GOT3 (cell line): ENCODE measurements around the gene TLCD3B.
"Not testable (repeated sequence)": the region's sequence is repeated elsewhere in the genome, so short reads cannot be mapped to it uniquely, and the experiment has no call there.

ENCODE experiments used
- DNase-seq: peaks from one replicate; lab custom pipeline; 2025; ENCODE audit warnings: mixed read lengths; lab: John Stamatoyannopoulos, UW

The TLCD3B gene

DNA sequence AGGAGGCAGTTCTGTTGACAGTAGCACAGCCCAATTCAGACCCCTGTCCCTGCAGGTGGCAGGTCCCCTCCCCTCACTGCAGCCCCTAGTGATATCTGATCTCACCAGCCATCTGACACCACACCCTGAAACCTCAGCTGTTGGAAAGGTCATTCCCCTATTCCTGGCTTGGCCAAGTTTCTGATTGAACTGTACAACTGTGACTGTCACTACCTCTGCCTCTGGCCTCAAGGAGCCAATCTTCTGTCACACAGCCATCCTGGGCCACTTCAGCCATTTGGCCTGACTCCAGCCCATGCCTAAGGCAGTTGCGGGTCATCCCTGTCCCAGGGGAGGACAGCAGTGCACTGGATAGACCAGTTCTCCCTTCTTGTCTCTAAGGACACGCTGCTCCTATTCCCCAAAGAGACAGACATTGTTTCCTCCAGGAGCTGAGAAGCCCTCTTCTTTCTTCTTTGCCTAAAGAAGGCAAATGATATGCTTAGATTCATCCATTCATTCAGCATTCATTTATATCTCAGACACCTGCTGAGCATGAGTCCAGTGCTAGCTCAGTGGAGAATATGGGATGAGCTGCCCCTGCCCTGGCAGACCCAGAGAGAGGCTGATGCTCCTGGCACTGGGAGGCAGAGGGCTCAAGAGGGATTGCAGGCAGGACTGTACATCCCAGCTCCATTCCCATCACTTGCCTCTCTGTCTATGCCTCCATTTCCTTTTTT lies 29.9 kb upstream of the TLCD3B start:
- DNase-seq = no peak

DNA sequence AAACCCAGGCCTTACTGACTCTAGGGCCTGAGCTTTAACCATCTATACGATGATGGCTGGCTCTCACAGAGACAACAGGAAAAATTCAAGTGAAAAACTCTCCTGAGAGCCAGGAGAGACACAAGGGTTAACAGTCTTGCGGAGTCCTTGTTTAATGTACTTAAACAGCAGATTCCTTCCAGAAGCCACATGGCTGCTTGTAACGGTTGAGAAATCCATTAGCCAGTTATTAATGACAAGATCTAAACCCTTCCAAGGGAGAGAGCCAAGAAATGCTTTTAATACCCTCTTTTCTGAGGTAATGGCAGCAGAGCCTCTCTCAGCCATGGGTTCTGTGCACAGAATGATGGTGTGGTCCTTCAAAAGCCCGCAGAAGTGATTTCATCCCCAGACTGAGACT lies 29.3 kb upstream of the TLCD3B start:
- DNase-seq = no peak

DNA sequence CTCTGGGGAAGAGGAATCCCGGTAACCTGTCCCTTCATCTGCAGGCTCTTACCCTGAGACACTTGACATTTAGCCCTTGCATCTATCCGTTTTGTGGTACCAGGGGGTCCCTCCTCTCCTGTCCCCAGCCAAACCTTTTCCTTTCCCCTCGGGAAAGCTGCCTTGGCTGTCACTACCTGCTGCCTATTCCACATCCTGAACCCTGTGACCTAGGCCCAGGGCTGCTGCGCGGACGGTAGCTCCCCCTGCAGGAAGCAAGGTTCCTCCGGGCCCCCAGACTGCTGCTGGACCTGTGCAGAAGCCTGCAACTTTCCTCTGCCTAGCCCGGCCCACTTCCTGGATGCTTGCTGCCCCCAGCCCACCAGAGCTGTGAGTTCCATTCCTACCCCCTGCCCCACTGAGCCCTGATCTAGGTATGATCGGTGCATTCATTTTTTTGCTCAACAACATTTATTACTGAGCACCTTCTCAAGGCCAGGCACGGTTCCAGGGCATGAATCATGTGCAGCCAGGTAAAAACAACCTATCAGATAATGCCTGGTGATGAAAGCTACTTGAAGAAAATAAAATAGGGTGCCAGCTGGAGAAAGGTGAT lies 24.0 kb upstream of the TLCD3B start:
- DNase-seq = no peak

DNA sequence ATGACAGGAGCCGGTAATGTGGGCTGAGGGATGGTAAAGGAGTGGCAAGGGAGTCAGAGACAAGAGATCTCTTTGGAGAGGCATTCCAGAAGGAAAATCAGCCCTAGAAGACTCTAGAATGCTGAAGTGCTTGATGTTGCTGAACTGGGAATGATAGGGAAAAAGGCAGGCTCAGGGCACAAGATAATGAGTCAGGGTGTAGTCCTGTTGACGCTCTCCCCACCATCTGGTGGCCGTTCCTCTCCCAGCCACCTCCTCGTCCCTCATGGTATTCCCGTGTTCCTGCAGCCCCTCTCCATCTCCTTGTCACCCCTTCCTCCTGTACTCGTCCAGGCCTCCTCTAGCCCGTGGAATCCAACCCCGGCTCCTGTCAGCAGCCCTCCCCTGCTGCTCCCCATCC lies 23.4 kb upstream of the TLCD3B start:
- DNase-seq = no peak

DNA sequence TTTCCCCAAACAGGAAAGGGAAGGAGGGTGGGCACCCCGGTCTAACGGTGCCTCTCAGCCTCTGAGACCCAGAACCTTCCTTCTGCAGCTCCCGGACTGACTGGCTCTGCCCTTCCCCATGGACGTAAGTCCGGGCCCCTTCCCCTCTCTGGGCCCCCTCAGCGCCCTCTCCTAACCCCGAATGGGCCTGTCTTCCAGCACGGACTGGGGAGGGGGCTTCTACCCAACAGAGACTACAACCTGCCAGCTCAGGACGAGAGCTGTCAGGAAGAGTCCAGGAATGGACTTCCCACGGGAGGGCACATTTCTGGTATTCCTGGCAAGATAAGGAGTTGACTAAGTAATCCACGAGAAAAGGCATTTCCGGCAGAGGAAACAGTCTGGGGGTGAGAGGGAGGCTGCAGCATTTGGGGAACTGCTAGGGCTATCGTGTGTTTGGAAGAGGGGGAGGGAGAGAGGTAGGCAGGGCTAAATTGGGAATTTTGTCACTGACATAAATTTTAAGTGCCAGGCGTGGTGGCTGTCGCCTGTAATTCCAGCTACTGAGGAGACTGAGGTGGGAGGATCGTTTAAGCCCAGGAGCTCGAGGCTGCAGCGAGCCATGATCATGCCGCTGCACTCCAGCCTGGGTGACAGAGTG lies 22.4 kb upstream of the TLCD3B start:
- DNase-seq = no peak

DNA sequence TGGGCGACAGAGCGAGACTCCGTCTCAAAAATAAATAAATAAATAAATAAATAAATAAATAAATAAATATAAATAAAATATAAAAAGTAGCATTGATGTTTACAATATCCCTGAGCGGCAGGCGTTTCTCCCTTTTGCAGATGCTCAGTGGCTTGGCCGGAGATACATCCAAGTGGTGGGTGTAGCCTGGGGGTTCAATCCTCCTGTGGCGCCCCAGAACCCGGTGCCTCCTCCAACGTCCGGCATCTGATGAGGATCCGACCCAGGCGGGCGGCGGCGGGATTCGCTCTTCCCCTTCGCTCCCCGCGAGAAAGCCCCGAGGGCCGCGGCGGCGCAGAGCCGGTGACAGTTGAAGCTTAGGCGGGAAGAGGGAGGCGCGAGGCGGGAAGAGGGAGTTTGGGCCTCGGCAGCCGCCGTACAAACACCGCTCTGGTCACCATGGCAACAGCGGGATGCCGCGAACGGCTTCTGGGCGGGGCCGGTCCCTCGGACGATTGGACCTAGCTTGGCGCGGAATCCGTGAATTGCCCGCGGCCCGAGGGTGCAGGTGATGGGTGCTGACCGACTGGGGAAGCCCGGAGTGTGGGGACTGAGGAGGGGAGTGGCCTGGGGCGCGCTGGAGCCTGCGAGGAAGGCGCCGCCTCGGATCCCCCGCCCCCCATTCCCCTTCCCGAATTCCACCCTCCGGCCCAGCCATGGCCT lies 21.8 kb upstream of the TLCD3B start:
- DNase-seq = peak; percentile 80

DNA sequence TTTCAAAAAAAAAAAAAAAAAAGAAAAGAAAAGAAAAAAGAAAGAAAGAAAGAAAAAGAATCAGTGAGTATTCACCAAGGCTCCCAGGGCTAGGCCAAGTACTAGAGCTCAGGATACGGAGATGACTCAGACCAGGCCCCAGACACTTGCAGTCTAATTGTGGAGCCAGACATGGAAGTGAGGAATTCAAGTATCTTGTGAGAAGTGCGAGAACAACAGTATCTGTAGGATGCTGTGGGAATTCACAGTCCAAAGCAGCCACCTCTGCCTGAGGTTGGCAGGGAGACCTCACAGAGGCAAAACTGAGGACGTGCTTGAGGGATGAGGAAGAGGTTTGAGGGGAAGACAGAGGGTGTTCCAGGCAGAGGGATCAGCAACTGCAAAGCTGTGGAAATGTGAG lies 20.4 kb upstream of the TLCD3B start:
- no peak for DNase-seq

DNA sequence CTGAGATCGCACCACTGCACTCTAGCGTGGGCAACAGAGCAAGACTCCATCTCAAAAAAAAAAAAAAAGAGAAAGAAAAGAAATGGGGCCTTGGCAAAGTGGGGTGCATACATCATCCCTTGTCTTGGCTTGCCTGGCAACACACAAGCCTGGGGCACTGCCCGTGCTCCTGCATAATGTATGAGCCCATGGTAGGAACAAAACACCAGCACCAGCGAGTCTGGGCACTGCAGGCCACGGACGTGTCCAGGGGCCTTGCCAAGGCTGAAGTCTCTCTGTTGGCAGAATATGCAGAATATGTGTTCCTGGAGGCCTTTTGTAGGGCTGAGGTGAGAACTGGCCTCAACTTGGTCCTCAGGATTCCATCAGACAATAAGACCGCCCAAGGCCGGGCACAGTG lies 18.8 kb upstream of the TLCD3B start:
- DNase-seq = no peak

DNA sequence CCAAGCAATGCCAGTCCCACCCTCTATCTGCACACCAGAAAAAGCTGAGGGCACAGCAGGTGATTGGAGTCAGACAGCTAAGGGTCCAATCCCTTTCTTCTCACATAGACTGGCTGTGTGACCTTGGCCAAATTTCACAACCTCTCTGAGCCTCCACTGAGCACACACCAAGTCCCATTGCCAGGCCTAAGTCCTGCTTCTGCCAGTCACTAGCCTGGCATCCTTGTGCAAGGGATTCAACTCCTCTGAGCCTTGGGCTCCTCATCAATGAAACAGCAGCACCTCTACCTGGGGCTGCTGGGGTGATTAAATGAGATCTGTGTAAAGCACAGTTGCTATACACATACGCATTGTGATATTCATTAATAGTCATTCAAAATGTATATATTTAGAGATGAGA lies 15.5 kb upstream of the TLCD3B start:
- no peak for DNase-seq

DNA sequence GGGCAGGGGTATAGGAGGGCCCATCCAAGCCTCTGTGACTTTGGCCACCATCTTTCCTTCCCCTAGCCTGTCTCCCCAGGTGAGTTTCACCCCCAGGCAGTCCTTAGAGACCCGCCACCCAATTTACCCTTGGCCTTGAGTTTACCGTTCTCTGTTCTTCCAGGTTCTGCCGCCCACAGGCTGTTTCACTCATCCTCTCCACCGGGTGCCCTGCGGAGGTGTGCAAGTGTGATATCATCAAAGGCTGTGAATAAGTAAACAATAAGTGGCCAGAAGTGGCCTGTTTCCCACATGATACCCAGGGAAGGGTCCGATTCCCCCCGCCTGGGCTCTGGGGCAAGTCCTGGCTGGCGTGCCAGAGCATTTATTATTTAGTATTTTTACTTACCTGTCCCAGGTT lies 15.1 kb upstream of the TLCD3B start:
- no peak for DNase-seq

DNA sequence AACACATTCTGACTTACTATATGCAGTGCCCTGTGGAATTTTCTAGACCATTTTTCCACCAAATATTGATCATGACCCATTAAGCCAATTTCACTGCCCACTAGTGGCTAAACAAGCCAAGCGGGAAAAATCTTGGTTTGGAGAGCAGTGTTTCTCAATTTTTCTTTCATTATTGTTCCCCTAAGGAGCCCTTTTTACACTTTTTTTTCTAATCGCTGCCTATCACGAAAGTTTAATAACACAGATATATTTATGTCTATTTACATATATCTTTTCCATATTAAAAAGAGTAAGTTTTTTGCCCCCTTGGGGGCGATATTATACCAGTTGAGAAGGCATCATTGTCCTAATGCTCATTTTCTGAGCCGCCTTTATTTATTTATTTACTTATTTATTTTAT lies 10.8 kb upstream of the TLCD3B start:
- no peak for DNase-seq

DNA sequence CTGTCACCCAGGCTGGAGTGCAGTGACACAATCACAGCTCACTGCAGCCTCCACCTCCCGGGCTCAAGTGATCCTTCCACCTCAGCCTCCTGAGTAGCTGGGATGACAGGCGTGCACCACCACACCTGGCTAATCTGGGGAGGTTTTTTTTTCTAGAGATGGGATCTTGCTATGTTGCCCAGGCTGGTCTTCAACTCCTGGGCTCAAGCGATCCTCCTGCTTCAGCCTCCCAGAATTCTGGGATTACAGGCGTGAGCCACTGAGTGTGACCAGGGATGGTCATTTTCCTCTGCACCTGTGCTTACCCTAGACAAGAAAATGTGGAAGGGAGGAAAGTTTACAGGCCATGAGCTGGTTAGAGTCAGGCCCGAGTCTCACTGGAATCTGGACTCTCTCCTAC lies 9.6 kb upstream of the TLCD3B start:
- not testable (repeated sequence) for DNase-seq

DNA sequence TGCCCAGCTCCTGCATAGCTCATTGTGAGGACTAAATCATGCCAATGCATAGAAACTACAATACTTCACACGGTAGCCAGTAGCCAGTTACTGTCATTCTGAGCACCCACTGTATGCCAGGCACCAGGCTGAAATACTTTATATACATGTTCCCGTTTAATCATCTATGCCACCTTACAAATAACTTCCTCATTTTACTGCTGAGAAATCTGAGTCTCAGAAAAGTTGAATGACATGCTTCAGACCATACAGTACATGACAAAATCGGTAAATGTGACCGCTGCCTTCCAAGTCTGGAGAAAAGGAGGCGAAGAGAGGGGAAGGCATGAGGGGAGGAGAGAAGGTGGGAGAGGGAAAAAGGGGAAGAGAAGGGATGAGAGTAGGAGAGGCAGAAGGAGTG lies 9.2 kb upstream of the TLCD3B start:
- no peak for DNase-seq

DNA sequence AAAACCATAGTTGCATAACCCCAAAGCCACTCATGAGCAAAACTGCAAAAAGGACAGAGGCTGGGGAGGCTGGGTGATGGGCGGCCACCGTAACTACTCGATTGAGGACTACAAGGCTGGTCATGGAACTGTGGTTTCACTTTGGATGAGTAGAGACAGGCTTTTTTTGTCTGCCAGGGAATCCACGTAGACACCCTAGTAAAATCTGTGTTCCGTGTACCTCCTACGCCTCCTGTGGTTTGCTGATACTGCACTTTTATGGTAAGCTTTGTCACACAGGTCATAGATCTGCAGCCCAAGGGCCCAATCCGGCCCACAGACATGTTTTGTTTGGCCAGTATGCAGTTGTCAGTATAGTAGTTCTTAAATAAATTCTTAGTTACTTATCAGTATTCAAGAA lies 2.2 kb upstream of the TLCD3B start:
- DNase-seq = no peak

DNA sequence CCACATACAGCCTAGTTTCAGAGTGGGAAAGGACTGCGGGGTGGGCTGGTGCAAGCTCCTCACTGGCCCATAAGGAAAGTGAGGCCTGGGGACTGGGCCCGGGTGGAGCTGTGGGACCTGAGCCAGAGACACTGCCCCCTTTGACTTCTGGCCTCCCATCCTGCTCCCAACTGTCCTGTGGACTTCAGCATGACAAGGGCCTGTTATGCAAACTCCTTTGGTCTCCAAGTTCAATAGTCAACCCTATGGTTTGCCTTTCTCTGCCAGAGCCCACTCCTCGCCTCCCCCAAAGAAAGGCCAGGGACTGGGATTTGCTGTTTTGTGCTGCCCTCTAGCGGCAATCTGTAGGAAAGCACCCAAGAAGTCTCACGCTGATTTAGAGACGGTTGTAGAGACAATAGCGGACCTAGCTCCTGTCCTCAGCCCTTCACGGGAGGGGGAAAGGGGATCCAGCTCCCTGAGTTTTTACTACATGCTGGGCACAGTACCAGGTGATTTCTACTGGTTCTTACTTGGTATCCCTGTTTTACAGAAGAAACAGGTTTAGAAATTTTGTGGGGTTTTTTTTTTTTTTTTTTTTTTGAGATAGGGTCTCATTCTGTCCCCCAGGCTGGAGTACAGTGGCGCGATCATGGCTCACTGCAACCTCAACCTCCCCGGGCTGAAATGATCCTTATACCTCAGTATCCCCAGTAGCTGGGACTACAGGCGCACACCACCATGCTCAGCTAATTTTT lies 1.2 kb upstream of the TLCD3B start:
- DNase-seq = peak; percentile 21

DNA sequence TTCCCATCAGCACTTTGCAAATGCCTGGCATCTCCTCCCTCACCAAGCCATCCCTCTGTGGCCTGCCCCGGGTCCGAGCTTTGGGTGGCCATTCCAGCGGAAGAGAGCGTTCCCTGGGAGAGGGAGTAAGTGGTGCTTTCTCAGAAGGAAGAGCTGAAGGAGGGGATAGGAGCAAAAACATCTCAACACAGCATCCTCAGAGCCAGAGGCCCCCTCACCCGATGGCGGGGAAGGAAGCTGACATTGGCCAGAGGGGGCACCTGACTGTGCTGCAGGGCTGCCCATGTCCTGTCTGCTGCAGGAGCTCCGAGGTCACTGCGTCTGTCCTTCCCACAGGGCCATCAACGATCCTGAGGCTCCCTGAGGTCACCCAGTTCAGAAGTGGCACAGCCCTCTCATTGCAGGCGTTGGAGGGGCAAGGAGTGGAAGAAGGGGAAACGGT lies 427 bp upstream of the TLCD3B start:
- DNase-seq = no peak

DNA sequence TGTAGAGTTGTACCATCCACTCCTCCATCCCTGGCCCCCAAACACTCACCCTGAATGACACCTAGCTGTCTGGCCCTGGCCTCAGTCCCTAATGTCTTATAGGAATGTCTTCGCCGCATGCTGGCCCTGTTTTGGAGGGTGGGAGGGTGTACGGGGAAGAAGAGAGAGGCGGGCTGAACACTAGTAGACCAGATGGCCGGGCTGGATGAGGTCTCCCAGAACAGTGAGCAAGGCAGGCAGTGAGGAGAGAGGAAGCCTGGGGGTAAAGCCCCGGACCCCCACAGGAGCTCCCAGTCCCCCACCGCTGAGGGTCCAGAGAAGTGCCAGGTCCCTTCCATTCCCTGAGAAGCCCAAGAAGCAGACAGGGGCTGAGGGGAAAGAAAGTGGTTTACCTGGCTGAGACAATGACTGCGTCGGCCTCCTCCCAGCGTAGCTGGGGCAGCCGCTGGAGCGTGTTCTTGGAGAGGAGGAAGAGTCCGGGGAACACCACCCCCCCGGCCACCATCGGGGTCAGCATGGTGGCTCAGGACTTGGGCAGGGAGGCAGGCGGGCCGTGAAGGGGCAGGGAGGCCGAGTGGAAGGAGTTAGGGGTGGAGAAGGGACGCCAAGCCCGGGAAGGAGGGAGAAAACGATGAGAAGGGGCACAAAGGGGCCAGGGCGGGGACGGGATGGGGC lies 923 bp downstream of the TLCD3B start:
- DNase-seq = no peak

DNA sequence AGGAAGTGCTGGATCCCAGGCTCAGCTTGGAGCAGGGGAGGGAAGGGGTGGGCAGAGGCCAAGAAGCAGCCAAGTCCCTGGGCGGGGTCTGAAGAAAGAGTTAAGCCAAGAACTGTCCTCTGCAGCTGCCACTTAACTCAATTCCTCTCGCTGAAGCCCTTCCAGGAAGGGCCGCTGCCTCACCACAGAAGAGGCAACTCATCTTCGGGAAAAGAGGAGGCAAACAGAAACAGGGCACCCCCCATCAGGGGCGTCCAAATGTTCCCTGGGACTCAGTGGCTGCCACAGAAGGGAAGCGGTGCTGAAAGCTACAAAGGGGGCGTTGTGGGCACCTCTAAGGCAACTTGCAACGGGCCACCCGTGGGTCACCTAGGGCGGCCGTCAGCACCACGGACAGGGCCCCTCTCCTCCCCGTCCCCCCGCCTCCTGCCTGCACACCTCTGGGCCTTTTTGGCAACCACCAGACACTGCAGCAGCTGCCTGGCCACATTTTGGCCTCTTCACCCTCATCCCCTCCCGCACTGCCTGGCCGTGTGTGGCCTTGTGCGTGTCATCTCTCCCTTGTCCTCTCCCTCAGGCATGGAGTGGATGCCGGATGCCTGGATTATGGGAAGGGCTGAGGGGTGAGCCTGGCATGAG lies 2.5 kb downstream of the TLCD3B start:
- DNase-seq = no peak

DNA sequence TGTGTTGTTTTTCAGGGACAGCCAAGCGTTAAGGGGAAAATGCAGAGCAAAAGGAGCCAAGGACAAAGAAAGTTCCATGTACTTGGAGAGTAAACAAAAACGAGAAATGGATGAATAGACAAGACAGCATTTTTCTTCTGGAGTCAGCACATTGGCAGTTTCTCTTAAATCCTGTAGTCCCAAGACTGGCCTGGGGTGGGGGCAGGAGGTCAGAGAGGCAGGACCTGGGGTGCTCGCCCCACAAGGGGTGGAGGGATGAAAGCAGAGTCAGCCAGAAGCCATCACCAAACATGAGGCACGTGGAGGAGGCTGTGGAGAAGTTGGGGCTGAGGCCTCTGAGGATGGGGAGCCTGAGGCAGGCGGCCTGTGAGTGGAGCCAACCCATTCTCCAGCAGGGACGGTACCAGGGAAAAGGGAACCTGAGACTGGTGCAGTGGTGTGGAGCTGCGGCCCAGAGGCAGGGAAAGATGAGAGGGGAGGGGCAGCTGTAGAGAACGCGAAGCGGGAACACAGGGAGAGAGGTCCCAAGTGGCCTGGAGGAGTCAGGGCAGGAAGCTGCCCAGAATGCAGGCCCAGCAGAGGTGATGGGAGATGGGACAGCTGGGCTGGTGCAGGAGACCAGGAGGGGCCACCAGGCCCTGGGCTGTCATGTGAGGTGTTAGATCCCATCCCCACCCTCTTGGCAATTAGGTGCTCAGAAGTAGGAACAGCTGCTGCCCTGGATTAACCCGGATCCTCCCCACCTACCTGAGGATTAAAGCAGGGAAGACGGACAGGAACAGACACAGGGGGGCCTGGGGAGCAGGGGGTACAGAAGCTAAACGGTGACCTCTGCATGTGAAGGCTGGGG lies 3.3 kb downstream of the TLCD3B start:
- no peak for DNase-seq

DNA sequence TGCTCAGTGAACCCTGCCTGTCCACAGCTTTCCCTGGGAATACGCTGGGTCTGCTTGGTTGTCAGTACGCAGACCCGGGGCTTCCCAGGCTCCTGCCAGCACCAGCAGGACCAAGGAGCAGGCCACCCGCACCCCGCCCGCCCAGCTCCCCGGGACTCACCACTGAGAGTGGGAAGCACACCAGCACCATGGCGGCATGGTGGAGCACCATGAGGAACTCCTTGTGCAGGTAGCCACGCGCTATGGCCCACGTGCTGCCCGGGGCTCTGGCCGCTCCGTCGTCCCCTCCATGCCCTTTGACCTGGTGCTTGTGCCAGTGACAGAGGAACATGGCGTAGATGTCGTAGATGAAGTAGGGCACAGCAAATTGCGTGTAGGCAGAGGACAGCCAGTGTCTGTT lies 4.6 kb downstream of the TLCD3B start:
- no peak for DNase-seq
